Measurements from ENCODE around the gene TFB1M.

DNA sequence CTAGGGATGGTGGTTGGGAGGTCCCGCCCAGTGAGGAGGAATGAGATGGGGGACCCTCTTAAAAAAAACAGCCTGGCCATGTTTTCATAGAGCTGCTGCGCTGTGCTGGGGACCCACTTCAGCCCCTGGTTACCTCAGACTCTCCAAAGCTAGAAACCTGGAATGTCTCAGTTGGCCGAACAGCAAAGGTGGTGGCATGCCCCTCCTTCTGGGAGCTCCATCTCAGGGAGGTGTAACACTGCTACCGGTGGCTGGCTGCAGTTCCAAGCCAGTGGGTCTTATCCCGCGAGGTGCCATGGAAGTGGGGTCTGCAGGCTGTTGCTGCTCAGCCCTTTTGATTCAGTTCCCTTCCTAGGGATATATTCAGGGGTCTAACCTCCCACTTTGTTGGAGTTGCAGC, 35.7 kb upstream of the TFB1M start:
- TF ChIP-seq EP300 (IDR thresholded peaks at IDR 0.05; ENCODE audit: low read depth) = no peak
- TF ChIP-seq, protein P1, sequence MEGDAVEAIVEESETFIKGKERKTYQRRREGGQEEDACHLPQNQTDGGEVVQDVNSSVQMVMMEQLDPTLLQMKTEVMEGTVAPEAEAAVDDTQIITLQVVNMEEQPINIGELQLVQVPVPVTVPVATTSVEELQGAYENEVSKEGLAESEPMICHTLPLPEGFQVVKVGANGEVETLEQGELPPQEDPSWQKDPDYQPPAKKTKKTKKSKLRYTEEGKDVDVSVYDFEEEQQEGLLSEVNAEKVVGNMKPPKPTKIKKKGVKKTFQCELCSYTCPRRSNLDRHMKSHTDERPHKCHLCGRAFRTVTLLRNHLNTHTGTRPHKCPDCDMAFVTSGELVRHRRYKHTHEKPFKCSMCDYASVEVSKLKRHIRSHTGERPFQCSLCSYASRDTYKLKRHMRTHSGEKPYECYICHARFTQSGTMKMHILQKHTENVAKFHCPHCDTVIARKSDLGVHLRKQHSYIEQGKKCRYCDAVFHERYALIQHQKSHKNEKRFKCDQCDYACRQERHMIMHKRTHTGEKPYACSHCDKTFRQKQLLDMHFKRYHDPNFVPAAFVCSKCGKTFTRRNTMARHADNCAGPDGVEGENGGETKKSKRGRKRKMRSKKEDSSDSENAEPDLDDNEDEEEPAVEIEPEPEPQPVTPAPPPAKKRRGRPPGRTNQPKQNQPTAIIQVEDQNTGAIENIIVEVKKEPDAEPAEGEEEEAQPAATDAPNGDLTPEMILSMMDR (IDR thresholded peaks at IDR 0.05) = no peak
- TF ChIP-seq POLR2A (IDR thresholded peaks at IDR 0.05) = no peak

Measured in transverse colon (tissue), 3 donors.